BJ (cell line): ENCODE data around the gene CFAP65. TPM values are rescaled to one million over a fixed set of nuclear protein-coding genes. Genes with fewer than 3 reads are reported as not detected.

Experiments
- CTCF ChIA-PET: fragments of 350-600 bp; formaldehyde crosslinking; extraction: SDS; loops from one replicate; lab custom pipeline; 2021; ENCODE audit warnings: antibody characterized with exemption, inconsistent platforms; lab: Yijun Ruan, JAX
- POLR2A ChIA-PET: fragments of 300-600 bp; sonication (Branson Sonifier 250); formaldehyde crosslinking; extraction: SDS; loops from one replicate; lab custom pipeline; 2021; ENCODE audit warnings: antibody characterized with exemption; lab: Charles Lee
- DNase-seq: peaks from one replicate; pipeline ENCODE4 v3.0.0-alpha.2; 2011; ENCODE audit warnings: low read depth
- H3K27me3 ChIP-seq: 2 replicates; pipeline ENCODE4 v1.6.0; 2011; ENCODE audit warnings: low read length; ENCODE audit not compliant: control insufficient read depth, insufficient read depth
- H3K36me3 ChIP-seq: 2 replicates; pipeline ENCODE4 v1.5.1; 2011; ENCODE audit warnings: low read length; ENCODE audit not compliant: control insufficient read depth, insufficient read depth
- H3K4me3 ChIP-seq: 2 replicates; pipeline ENCODE4 v1.5.1; 2011; ENCODE audit warnings: low read depth, mild to moderate bottlenecking, control low read depth, low read length
- CTCF ChIP-seq: IDR thresholded peaks from 2 replicates; pipeline ENCODE4 v1.5.1; 2011; ENCODE audit warnings: low read depth, mild to moderate bottlenecking, control low read depth, inconsistent platforms, low read length, moderate library complexity; ENCODE audit not compliant: insufficient read depth
- polyA plus RNA-seq: library from polyadenylated mRNA; depleted of rRNA; stranded (reverse); fragments of >200 nt; gene quantifications from 2 replicates; pipeline ENCODE4 v1.2.3, GENCODE V29; 2011

Gene CFAP65
- polyA plus RNA-seq, 1 experiment = not detected

DNA sequence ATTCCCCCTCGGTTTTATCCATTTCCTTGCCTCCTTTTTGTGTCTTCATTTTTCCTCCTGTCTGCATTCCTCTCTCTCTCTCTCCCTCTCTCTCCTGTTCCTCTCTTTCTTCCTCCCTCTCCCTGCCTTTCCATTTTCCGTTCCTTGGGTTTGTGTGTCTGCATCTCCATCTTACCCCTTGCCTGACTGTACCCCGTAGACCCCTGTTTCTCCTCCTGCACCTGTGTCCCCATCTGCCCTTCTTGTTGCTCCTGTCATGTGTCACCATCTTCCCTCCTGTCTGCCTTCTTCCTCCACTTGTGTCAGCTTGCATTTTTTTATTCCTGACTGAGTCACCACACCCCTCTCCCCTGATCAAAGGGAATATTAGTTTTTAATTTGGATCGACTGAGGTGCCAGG, 80.1 kb downstream of the CFAP65 start:
- no peak overlapping the region for H3K4me3 ChIP-seq
- H3K36me3 ChIP-seq = no peaks in the 10 kb centered on the region
- ChIA-PET CTCF (interaction anchor here (1.0 kb wide), 1 partner anchor 19 kb away, joined by 3 read pairs; no protein-coding TSS in a partner anchor), POLR2A (no interaction called here)
- no peak for DNase-seq
- no peak for TF ChIP-seq CTCF
- H3K27me3 ChIP-seq = peaks cover 40% of the 10 kb centered on the region

- H3K27me3 ChIP-seq = peaks cover 40% of the 10 kb centered on the region
- TF ChIP-seq CTCF = no peak
- POLR2A ChIA-PET = no interaction called here
- CTCF ChIA-PET = interaction anchor here (0.6 to 1.1 kb wide), 2 partner anchors 20 to 36 kb away, joined by 3 to 5 read pairs; no protein-coding TSS in a partner anchor
- DNase-seq = no peak
- H3K4me3 ChIP-seq = no peak overlapping the region
- H3K36me3 ChIP-seq = no peaks in the 10 kb centered on the region
Observed at GRCh38 chr2:218960309-218961165, 80.8 kb downstream of the CFAP65 start.

DNA sequence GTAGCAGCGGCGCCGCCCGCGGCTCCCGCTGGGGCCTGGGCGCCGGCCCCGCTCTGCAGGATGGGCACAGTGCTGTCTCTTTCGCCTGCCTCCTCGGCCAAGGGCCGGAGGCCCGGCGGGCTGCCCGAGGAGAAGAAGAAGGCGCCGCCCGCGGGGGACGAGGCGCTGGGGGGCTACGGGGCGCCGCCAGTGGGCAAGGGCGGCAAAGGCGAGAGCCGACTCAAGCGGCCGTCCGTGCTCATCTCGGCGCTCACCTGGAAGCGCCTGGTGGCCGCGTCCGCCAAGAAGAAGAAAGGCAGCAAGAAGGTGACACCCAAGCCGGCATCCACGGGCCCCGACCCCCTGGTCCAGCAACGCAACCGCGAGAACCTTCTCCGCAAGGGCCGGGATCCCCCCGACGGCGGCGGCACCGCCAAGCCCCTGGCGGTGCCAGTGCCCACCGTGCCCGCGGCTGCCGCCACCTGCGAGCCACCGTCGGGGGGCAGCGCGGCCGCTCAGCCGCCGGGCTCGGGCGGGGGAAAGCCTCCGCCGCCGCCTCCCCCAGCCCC, 81.5 kb downstream of the CFAP65 start:
- peaks cover 45% of the 10 kb centered on the region for H3K27me3 ChIP-seq
- POLR2A ChIA-PET = no interaction called here

DNA sequence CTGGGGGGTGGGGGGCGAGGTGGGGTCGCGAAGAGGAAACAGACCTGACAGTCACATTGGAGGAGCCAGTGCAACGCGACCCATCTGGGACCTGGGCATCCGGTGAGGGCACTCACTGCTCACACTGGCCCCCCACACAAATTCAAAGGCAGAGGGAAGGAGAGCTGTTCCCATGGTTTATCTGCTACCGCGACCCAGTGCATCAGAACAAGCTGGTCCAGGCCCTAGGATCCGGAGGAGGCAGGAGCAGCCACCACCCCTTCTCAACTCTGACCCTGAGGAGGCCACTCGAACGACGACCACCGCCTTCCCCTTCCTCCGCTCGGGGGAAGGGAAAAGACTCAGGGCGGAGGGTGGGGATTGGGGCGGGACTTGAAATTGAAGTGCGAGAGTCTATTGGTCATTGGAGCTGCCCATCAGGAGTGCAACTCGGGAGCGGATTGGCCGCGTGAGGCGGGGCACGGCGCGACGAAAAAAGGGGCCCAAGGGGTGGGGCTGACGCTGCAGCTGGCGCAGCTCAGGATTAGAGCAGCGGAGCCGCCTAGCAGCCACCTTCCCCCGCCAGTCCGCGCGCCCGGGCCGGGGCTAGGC, 82.1 kb downstream of the CFAP65 start, which contains the start of gene CDK5R2:
CDK5R2 (plus strand) TSS at position 526 of the 591 bp plus-strand sequence. CDS start 155 bp downstream, outside the sequence.
- H3K36me3 ChIP-seq = no peaks in the 10 kb centered on the region
- CTCF ChIA-PET = interaction anchor here (0.7 to 0.9 kb wide), 2 partner anchors 18 to 21 kb away, joined by 3 to 4 read pairs; no protein-coding TSS in a partner anchor
- peak within 1 kb of the TSS; percentile 40 for H3K4me3 ChIP-seq
- no peak for DNase-seq
- peaks cover 47% of the 10 kb centered on the region for H3K27me3 ChIP-seq
- POLR2A ChIA-PET = no interaction called here
- no peak for TF ChIP-seq CTCF

More for the DNA sequence above, 81.5 kb downstream of the CFAP65 start:
- H3K36me3 ChIP-seq = no peaks in the 10 kb centered on the region
- CTCF ChIA-PET = interaction anchor here (0.6 to 1.1 kb wide), 4 partner anchors 18 to 36 kb away, joined by 3 to 5 read pairs (median 4); no protein-coding TSS in a partner anchor
- H3K4me3 ChIP-seq = peak overlapping the region; percentile 40
- TF ChIP-seq CTCF = no peak
- no peak for DNase-seq
